HG03139 (cell line): ENCODE results near the gene TIAL1.
"Not testable (repeated sequence)": the region's sequence is repeated elsewhere in the genome, so short reads cannot be mapped to it uniquely, and the experiment has no call there.

Experiments
- ATAC-seq: cut with Tn5 transposase; IDR thresholded peaks from one replicate; pipeline ENCODE4 v1.9.1; 2021; ENCODE audit not compliant: unreplicated experiment

TIAL1 gene

DNA sequence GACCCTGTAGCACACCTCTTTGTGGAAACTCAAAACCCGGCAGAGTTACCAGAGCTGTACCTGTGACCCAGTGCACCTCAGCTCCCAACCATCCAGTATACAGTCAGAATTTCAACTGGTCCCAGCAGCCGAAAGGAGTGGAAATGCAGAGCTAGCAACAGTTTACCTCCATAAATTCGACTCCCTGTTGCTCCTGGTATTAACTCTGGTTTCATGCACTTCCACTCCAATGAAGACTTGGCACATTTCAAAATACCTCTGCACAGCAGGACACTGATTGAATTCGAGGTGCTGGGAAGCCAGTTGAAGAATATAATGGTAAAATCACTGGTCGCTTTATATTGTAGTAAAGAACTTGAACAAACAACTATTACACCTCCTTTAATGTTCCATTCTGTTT lies 17.9 kb upstream of the TIAL1 start:
- ATAC-seq = no peak

DNA sequence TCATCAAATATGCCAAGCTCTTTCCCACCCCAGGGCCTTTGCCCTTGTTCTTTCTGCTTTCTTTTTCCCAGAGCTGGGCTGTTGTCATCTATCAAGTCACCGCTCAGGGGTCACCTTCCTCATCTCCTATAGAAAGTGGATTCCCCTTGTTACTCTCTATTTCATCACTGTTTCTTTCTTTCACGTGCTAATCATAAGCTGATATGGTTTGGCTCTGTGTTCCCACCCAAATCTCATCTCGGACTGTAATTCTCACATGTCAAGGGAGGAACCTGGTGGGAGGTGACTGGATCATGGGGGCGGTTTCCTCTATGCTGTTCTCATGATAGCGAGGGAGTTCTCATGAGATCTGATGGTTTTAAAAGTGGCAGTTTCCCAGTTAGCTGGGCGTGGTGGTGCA lies 17.0 kb upstream of the TIAL1 start:
- ATAC-seq = no peak

DNA sequence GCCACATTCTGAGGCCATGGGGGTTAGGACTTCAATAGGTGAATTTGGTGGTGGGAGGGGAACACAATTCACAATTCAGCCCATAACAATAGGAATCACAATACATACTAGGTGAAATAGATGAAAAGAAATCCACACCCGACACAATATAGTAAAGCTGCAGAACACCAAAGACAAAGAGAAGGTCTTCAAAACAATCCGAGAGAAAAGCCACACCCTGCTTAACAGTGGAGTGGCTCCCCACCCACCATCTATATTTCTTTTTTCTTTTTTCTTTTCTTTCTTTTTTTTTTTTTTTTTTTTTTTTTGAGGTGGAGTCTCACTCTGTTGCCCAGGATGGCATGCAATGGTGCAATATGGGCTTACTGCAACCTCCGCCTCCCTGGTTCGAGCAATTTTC lies 14.7 kb upstream of the TIAL1 start:
- no peak for ATAC-seq

DNA sequence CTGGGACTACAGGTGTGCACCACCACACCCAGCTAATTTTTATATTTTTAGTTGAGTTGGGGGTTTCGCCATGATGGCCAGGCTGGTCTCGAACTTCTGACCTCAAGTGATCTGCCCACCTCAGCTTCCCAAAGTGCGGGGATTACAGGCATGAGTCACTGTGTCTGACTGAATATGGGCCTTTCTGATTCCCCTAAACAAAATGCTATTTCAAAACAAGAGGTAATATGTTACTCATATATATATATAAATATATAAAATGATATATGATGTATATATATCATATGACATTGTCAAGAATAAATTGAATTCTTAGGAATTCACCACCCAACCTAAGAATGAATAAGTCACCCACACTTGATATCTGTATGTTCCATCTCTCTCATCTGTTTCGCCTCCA lies 12.8 kb upstream of the TIAL1 start:
- ATAC-seq = no peak

DNA sequence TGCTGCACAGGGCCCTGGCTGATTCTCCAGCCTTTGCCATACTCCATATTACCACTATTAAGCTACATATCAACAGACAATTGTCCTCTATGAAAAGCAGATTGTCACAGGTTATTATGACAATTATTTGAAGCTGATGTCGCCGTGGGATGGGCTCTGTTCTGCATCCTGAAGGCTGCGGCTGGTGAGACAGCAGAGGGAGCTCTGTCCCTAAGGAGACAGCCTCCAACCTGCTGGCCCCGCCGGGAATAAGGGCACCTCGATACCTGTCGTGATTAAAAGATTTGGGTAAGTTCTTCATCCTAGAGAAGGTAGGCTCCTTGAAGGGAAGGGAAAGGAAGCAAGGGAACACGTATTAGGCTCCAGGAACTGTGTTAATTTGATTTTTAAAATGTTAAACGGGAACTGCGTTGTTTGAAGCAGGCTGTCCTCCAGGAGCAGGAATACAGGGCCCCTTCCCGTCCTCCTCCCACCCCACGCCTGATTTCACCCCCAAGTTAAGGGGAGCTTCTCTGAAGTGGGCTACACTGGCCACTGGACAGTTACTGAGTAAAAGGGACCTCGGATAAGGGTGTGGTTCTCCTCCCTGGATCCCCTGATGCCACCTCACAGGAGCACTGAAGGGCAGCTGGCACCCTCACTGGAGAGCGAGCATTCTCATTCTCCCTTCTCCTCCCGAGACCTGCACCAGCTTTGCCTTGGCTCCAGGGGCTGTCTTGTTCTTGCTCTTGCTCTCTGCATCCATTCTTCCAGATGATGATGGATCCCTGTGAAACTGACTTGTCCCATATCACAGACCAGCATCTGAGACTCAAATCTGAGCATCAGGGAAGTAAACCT lies 11.8 kb upstream of the TIAL1 start:
- ATAC-seq = no peak

DNA sequence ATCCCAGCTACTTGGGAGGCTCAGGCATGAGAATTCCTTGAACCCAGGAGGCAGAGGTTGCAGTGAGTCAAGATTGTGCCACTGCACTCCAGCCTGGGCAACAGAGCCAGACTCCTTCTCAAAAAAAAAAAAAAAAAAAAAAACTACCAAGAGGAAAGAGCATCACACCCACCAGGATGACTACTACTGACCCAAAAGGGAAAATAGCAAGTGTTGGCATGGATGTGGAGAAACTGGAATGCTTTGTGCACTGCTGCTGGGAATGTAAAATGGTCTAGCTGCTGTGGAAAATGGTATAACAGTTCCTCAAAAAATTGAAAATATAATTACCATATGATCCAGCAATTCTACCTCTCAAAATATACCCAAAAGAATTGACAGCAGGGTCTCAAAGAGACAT lies 7.7 kb upstream of the TIAL1 start:
- ATAC-seq = no peak

DNA sequence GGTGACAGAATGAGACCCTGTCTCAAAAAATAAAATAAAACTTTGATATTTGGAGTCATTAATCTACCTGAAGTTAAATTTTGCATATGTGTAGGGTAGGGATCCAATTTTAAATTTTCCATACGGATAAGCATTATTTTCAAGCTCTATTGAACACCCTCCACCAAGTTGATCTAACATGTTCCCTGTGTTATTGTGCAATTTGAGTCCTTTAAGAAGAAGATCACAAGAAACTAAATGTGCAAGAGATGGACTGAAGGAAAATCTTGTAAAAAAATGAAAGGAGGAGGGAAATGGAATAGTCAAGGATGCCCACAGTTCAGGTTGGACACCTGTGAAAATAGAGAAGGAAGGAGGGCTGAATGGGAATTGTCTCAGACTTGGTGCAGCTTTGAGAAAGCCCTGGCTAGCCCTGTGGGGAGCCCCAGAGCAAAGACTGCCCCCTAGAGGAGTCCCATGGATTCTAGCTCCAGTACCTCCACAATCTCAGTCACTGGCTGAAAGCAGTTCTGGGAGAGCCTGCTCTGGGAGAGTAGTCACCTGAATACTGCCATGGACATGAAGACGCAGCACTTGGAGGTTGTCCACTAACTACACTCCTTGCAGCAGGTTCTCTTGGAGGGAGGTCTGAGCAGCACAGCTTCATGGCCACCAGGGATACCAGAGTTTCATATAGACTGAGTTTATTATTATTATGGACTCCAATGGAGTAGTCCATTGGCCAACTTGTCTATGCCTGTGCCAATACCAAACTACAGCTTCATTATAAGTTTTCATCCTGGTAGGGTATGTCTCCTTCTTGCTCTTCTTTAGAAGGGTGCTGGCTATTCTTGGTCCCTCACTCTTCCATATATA lies 5.7 kb upstream of the TIAL1 start:
- no peak for ATAC-seq

DNA sequence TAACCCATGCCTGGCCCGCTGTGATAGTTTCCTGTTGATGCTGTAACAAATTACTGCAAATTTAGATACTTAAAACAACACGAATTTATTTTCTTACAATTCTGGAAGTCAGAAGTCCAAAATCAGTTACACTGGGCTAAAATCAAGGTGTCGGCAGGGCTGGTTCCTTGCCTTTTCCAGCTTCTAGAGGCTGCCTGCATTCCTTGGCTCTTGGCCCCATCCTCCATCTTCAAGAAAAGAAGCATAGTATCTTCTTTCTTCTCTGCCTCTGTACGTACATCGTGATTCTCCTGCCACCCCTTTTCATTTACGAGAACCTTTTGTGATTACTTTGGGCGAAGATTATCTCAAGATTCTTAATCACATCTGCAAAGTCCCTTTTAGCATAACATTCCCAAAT lies 1.6 kb upstream of the TIAL1 start:
- no peak for ATAC-seq

DNA sequence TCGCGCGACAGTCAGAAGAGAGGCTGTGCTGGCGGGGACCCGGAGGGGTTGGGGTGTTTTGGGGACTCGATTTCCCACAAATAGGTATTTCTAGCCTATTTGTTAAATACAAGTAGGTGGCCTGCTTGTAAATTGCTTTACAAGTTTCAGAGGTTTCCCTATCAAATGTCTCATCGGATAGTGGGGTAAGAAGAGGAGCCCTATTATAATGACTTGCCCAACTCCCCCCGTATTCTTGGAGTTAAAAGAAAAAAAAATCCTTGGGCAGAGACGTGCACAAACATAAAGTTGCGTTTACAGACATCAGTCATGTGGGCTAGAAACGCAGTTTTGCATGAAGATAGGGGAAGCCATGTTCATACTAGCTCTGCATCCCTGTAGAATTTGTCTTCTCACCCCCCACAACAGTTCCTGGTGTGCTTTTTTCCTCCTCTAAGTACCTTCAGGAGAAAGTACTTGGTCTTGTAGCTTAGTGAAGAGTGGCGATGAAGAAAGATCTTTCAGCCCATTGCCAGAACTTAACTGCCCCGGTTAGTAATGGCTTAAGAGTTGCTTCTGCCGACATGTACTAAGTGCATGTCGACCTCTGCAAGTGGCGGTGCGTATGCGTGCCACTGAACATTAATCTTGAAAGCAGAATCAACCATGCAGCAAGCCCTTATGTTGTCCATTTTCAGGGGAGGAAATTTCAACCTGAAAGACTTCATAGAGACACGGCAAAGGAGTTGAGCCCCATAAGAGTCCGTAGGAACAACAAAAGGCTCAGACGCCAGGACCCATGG lies 832 bp upstream of the TIAL1 start:
- no peak for ATAC-seq

DNA sequence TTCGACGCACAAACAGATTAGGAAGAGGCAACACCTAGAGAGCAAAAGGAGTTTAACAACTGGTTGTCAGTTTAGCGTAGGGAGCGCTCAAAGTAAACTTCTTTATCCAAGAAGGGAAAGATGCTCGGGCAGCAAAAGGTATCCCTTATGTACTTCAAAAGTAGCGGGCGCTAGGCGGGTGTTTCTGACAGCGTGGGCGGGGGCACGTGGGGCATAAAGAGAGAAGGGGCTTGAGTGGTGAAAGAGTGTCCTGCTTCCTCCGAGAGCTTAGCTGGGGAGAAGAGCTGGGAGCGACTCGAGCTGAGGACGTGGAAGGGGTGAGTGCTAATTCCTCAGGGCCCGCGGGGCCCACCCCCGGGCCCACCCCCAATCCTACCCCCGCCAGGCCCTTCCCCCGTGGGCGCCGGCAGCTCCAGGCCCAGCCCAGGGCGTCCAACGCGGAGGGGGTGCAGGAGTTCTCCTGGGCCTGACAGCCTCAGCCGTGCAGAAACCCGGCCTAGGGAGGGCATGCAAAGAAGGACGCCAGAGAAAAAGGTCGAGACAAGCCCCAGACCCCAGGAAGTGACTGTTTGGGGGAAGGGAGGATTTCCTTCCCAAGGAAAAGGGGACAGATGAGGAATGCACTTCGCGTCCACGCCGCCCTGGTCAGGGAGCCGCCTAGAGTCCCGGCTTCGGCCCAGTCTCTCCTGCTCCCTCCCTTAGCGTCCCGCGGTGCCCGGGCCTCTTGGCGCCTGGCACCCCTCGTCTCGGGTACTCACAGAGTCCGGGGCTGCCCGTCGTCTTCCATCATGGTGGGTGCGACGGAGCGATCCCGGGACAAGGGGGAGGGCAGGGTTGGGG lies 868 bp downstream of the TIAL1 start:
- ATAC-seq = no peak

DNA sequence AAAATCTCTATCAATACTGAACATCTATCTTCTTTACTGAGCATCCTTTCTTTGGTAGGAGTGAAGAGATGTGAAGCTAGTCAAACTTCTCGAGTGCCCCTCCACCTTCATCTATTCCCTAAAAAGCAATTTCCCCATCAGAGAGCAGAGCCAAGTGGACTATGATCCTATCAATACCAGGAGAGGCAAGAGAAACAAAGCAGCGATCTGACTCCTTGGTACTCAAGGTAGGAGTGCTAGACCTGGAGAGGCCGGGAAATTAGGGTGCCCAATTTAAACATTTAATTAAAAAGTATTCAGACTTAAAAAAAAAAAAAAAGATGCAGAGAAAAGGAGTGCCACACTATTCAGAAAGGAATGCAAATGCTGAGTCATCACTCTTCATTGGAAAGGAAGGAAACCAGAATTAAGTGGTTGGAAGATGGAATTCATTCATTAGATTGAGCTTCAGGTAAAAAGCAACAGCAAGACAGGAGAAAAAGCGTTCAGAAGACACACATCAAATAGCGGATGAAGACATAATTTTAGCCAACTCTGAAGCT lies 1.6 kb downstream of the TIAL1 start:
- ATAC-seq = no peak

DNA sequence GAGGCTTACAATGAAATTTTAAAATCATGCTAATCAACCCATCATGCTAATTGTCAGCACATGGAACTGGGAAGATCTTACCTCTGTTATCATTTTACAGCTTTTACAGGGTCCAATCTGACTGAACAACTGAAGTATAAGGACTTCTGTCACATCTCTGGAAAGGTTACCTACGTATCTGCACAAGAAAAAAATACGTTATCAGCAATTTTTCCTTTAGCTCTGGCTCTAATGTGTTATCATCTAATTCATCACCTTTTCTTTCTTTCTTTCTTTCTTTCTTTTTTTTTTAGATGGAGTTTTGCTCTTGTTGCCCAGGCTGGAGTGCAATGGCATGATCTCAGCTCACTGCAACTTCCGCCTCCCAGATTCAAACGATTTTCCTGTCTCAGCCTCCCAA lies 8.7 kb downstream of the TIAL1 start:
- ATAC-seq = no peak

DNA sequence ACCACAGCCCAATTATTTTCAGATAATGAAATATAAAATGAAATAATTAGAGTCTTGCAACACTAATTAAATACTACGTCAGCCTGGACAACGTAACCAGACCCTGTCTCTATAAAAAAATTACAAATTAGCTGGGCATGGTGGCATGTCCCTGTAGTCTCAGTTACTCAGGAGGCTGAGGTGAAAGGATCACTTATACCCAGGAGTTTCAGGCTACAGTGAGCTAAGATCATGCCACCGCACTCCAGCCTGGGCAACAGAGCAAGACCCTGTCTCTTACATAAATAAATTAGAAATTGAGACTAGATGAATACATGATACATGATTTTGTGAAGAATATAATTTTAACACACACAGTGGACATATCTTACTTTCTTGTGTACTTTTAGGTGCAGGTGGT lies 18.4 kb downstream of the TIAL1 start:
- ATAC-seq = no peak

DNA sequence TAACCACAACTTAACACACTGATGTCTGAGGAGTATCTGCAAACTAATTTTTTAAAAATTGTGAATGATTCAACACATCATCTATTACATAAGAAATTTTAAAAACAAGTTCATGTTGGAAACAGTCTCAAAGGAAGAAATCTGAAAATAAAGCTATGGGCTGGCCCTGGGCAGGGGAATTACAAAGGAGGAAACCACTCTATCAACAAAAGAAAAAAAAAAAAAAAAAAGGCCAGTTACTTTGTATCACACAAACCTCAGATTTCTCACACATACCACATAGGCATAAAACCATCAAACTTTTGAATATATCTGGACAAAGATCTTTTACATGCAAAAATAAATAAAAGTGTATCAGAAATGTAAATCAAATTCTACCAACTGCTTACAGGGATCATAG lies 20.8 kb downstream of the TIAL1 start:
- ATAC-seq = no peak

DNA sequence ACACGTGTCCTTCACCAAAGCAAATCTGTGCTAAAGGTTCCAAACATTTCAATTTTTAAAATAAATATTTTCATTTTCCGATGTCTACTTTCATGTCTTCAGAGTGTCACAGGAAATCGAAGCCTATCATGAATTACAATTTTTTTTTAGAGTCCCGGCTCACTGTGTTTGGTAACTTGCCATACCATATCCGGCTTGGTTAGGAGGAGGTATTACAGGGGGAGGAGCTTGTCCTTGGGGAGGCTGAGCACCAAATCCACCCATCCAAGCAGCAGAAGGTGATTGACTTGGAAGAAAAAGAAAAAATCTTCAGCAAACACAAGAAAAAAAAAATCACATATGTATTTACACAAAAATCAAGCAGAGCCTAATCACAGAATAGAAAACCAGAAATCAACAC lies 21.3 kb downstream of the TIAL1 start:
- no peak for ATAC-seq

DNA sequence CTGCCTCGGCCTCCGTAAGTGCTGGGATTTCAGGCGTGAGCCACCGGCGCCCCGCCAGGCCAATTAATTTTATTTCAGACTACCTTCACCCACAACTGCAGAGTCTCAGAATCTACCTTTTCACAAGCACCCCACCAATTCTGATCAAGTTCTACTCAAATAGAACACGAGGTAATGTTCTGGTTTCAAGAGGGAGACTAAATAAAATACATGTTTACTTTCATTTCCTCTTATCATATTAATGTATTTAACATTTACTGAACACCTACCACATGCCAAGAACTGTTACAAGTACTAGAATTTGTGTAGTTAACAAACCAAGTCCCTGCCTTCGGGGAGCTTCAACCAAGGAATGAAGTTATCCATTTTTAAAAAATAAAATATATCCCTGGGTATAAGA lies 28.8 kb downstream of the TIAL1 start:
- no peak for ATAC-seq

DNA sequence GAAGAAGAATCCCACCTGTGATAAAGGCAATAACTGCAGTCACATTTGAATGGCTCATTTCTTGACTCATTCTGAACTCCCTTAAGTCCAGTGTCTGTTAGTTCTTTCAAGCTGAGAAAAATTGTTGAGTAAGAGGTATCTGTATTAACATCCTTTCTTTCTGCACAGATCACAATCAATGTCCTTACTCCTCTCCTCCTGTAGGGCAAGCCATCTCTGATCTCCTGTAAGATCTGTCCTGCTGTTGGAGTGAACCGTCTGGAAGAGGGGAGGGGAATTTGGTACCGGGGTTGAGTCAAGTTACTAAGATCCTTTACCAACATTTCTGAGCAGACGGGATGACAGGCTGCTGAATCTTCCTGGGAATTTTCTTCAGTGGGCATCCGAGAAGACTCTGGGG lies 34.7 kb downstream of the TIAL1 start:
- no peak for ATAC-seq

DNA sequence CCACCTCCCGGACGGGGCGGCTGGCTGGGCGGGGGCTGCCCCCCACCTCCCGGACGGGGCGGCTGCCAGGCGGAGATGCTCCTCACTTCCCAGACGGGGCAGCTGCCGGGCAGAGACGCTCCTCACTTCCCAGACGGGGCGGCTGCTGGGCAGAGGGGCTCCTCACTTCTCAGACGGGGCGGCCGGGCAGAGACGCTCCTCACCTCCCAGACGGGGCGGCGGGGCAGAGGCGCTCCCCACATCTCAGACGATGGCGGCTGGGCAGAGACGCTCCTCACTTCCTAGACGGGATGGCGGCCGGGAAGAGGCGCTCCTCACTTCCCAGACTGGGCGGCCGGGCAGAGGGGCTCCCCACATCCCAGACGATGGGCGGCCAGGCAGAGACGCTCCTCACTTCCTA lies 37.3 kb downstream of the TIAL1 start:
- ATAC-seq = not testable (repeated sequence)

DNA sequence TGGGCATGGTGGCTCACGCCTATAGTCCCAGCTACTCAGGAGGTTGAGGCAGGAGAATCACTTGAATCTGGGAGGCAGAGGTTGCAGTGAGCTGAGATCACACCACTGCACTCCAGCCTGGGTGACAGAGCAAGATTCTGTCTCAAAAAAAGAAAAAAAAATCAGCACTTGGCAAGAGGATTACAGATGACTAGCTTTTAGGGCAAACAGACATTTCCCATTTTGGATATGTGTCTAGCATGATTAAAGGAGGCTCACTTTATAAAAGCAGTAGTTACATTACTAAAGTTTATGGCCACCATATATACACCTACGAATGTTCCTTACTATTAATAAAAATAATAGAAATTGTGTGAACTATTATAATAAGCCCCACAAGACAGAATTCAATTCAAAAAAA lies 40.7 kb downstream of the TIAL1 start:
- ATAC-seq = not testable (repeated sequence)

DNA sequence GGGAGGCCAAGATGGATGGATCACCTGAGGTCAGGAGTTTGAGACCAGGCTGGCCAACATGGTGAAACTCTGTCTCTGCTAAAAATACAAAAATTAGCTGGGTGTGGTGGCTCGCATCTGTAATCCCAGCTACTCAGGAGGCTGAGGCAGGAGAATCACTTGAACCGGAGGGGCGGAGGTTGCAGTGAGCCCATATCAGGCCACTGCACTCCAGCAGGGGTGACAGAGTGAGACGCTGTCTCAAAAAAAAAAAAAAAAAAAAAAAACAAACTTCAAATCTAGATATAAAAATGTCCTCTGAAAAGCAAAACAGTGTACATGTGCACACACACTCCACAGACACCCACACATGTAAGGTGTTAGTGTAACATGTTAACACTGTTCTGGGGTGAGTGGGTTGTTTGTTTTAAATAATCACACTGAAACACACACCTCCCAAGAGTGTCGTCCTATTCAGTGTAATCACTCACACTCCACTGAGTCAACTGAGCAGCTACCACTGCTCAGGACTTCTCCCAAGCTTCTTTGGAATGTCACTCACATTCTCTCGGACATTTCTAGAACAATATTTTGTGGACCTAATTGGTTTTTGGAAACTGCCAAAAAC lies 41.5 kb downstream of the TIAL1 start:
- ATAC-seq = no peak
